HEK293 (cell line): ENCODE measurements around the gene KLRC3.

Experiments used
- PATZ1 ChIP-seq: fragments of 450-650 bp; formaldehyde crosslinking; IDR thresholded peaks from 2 replicates; pipeline ENCODE4 v1.5.1; 2016; ENCODE audit warnings: missing biosample characterization, missing genetic modification characterization
- SCRT2 ChIP-seq: fragments of 450-650 bp; formaldehyde crosslinking; IDR thresholded peaks from 2 replicates; pipeline ENCODE4 v1.5.1; 2016; ENCODE audit warnings: missing biosample characterization, missing genetic modification characterization
- YY1 ChIP-seq: fragments of 450-650 bp; formaldehyde crosslinking; IDR thresholded peaks from 2 replicates; pipeline ENCODE4 v1.5.1; 2018; ENCODE audit warnings: missing biosample characterization, missing genetic modification characterization
- ZNF184 ChIP-seq: fragments of 450-650 bp; IDR thresholded peaks from 2 replicates; pipeline ENCODE4 v1.5.1; 2018; ENCODE audit warnings: missing biosample characterization, mild to moderate bottlenecking, missing genetic modification characterization
- ZNF248 ChIP-seq: fragments of 450-650 bp; formaldehyde crosslinking; IDR thresholded peaks from 2 replicates; pipeline ENCODE4 v1.5.1; 2017; ENCODE audit warnings: missing biosample characterization, missing genetic modification characterization
- ZNF660 ChIP-seq: fragments of 450-650 bp; IDR thresholded peaks from 2 replicates; pipeline ENCODE4 v1.5.1; 2018; ENCODE audit warnings: missing biosample characterization, mild to moderate bottlenecking, missing genetic modification characterization
- TF ChIP-seq, protein P1 (sequence below): fragments of 450-650 bp; formaldehyde crosslinking; IDR thresholded peaks from 2 replicates; pipeline ENCODE4 v1.5.1; 2016; ENCODE audit warnings: missing biosample characterization, missing genetic modification characterization

GRCh38 chr12:10457760-10458159 is 37.4 kb upstream of the KLRC3 start:
- no peak for TF ChIP-seq PATZ1 (tag by site-specific recombination)
- no peak for TF ChIP-seq SCRT2 (tag by site-specific recombination)
- no peak for TF ChIP-seq ZNF184
- TF ChIP-seq YY1 (tag by site-specific recombination), result no peak
- TF ChIP-seq ZNF248, result no peak
- TF ChIP-seq ZNF660, result no peak
- TF ChIP-seq, protein P1, sequence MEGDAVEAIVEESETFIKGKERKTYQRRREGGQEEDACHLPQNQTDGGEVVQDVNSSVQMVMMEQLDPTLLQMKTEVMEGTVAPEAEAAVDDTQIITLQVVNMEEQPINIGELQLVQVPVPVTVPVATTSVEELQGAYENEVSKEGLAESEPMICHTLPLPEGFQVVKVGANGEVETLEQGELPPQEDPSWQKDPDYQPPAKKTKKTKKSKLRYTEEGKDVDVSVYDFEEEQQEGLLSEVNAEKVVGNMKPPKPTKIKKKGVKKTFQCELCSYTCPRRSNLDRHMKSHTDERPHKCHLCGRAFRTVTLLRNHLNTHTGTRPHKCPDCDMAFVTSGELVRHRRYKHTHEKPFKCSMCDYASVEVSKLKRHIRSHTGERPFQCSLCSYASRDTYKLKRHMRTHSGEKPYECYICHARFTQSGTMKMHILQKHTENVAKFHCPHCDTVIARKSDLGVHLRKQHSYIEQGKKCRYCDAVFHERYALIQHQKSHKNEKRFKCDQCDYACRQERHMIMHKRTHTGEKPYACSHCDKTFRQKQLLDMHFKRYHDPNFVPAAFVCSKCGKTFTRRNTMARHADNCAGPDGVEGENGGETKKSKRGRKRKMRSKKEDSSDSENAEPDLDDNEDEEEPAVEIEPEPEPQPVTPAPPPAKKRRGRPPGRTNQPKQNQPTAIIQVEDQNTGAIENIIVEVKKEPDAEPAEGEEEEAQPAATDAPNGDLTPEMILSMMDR (tag by site-specific recombination), result no peak
